Neural cell (in vitro differentiated cells): ENCODE measurements around the gene DOCK2. TPM values are rescaled to one million over a fixed set of nuclear protein-coding genes. Genes with fewer than 3 reads are reported as not detected.

Experiments used
- H2AFZ ChIP-seq: fragments of 200-600, 300-800 bp; sonication (generic), shearing (Covaris generic); 2 replicates; pipeline ENCODE4 v1.6.0; 2014; ENCODE audit warnings: low read depth, mild to moderate bottlenecking, antibody characterized with exemption, low read length, moderate library complexity
- H3F3A ChIP-seq: fragments of 200-600 bp; shearing (Covaris generic); 2 replicates; pipeline ENCODE4 v1.6.1; 2016; ENCODE audit warnings: mild to moderate bottlenecking, moderate library complexity, mixed read lengths, antibody characterized with exemption, low read length; ENCODE audit not compliant: insufficient read depth, poor library complexity, severe bottlenecking
- H3K27ac ChIP-seq: fragments of 200-600, 300-800 bp; sonication (generic), shearing (Covaris generic); 2 replicates; pipeline ENCODE4 v1.5.1; 2014; ENCODE audit warnings: mild to moderate bottlenecking, low read length, moderate library complexity
- H3K27me3 ChIP-seq: fragments of 300-800, 200-600 bp; sonication (generic), shearing (Covaris generic); 2 replicates; pipeline ENCODE4 v1.6.0; 2014; ENCODE audit warnings: mild to moderate bottlenecking, low read depth, low read length, moderate library complexity; ENCODE audit not compliant: insufficient read depth
- H3K36me3 ChIP-seq: fragments of 300-800, 200-600 bp; sonication (generic), shearing (Covaris generic); 2 replicates; pipeline ENCODE4 v1.5.1; 2014; ENCODE audit warnings: mild to moderate bottlenecking, antibody characterized with exemption, low read length, moderate library complexity; ENCODE audit not compliant: insufficient read depth
- H3K4me2 ChIP-seq: fragments of 300-800, 200-600 bp; sonication (generic), shearing (Covaris generic); 2 replicates; pipeline ENCODE4 v1.6.0; 2014; ENCODE audit warnings: mild to moderate bottlenecking, low read length
- H3K4me3 ChIP-seq: fragments of 300-800, 200-600 bp; sonication (generic), shearing (Covaris generic); 2 replicates; pipeline ENCODE4 v1.5.1; 2014; ENCODE audit warnings: mild to moderate bottlenecking, low read length, moderate library complexity
- H3K79me2 ChIP-seq: fragments of 200-600 bp; shearing (Covaris generic); replicated peaks from 2 replicates; pipeline ENCODE4 v1.6.0; 2014; ENCODE audit warnings: mild to moderate bottlenecking, low read length, moderate library complexity; ENCODE audit not compliant: insufficient read depth
- H3K9ac ChIP-seq: fragments of 300-800, 200-600 bp; sonication (generic), shearing (Covaris generic); 2 replicates; pipeline ENCODE4 v1.6.1; 2016; ENCODE audit warnings: mild to moderate bottlenecking, low read length, mixed read lengths
- H3K9me2 ChIP-seq: fragments of 200-600 bp; shearing (Covaris generic); 2 replicates; pipeline ENCODE4 v1.6.1; 2016; ENCODE audit warnings: mild to moderate bottlenecking, low read length, mixed read lengths; ENCODE audit not compliant: insufficient read depth
- H3K9me3 ChIP-seq: fragments of 200-600, 300-800 bp; sonication (generic), shearing (Covaris generic); 2 replicates; pipeline ENCODE4 v1.6.1; 2016; ENCODE audit warnings: mild to moderate bottlenecking, mixed run types, low read length, moderate library complexity, mixed read lengths
- H4K20me1 ChIP-seq: fragments of 200-600 bp; shearing (Covaris generic); 2 replicates; pipeline ENCODE4 v1.6.1; 2016; ENCODE audit warnings: mild to moderate bottlenecking, mixed run types; ENCODE audit not compliant: insufficient read depth
- CTCF ChIP-seq: fragments of 450-650 bp; IDR thresholded peaks from 2 replicates; pipeline ENCODE4 v1.5.1; 2014; ENCODE audit warnings: antibody characterized with exemption, mild to moderate bottlenecking, moderate library complexity; ENCODE audit not compliant: poor library complexity, severe bottlenecking
- EP300 ChIP-seq: fragments of 450-650 bp; conservative IDR thresholded peaks from 2 replicates; pipeline ENCODE4 v1.6.1; 2014; ENCODE audit warnings: antibody characterized with exemption, mild to moderate bottlenecking, moderate library complexity; ENCODE audit not compliant: poor library complexity, severe bottlenecking
- EZH2 ChIP-seq: fragments of 200-600, 300-800 bp; shearing (Covaris generic), sonication (generic); IDR thresholded peaks from 2 replicates; pipeline ENCODE4 v1.6.1; 2014; ENCODE audit warnings: antibody characterized with exemption, low read length, borderline replicate concordance, mild to moderate bottlenecking; ENCODE audit not compliant: insufficient read depth, poor library complexity, severe bottlenecking
- MXI1 ChIP-seq: fragments of 450-650 bp; conservative IDR thresholded peaks from 2 replicates; pipeline ENCODE4 v1.6.1; 2014; ENCODE audit warnings: antibody characterized with exemption, mild to moderate bottlenecking; ENCODE audit not compliant: poor library complexity, severe bottlenecking
- POLR2AphosphoS5 ChIP-seq: IDR thresholded peaks from 2 replicates; pipeline ENCODE4 v1.6.1; 2012
- RAD21 ChIP-seq: fragments of 450-650 bp; conservative IDR thresholded peaks from 2 replicates; pipeline ENCODE4 v1.6.1; 2014; ENCODE audit warnings: antibody characterized with exemption, mild to moderate bottlenecking, moderate library complexity
- SMC3 ChIP-seq: fragments of 450-650 bp; conservative IDR thresholded peaks from 2 replicates; pipeline ENCODE4 v1.6.1; 2014; ENCODE audit warnings: antibody characterized with exemption, mild to moderate bottlenecking, moderate library complexity; ENCODE audit not compliant: poor library complexity
- TAF1 ChIP-seq: IDR thresholded peaks from 2 replicates; pipeline ENCODE4 v1.6.1; 2012; ENCODE audit warnings: low read depth
- polyA plus RNA-seq: library from polyadenylated mRNA; depleted of rRNA; stranded (reverse); fragments of >200 nt; gene quantifications from 2 replicates; pipeline ENCODE4 v1.2.3, GENCODE V29; 2014
- TF ChIP-seq, protein P1 (sequence below): IDR thresholded peaks from 2 replicates; pipeline ENCODE4 v1.6.1; 2012; ENCODE audit warnings: borderline replicate concordance

The DOCK2 gene
- polyA plus RNA-seq, 1 donor from 2014 or later, result 0.15 TPM

DNA sequence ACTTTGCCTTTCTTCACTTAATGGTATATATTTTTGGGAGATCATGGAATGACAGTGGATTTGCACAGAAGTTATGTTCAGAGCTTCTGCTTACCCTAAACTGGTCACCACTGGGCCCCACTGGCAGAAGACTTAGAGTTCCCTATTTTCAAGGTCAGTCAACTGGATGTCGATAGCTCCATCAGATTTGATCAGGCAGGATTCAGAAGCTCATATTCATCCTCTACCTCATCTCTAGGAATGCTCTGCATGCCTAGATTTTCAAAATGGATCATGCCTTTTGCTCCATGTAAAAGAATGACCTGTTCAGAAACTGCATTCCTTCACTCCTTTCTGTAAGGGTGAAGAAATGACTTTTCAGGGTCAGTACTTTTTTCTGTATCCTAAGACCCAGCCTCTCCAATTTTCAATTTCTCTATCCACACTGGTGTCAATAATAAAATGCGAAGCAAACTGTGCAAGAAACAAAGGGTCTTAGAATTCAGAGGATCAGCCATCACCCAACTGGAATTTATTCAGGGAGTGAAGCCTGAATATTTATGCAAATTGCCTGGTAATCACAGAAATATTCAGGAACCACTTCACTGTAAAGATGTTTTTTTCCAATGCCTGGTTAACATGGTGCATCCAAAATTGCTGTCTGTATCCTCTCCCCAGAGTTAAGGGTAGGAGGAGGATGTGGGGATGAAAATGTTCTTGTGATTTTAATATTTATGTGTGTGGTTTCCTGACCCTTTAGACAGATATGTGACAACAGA lies 125.4 kb downstream of the DOCK2 start:
- Histone ChIP-seq H2AFZ (no peak overlapping the region), H3K4me2 (no peak overlapping the region)

DNA sequence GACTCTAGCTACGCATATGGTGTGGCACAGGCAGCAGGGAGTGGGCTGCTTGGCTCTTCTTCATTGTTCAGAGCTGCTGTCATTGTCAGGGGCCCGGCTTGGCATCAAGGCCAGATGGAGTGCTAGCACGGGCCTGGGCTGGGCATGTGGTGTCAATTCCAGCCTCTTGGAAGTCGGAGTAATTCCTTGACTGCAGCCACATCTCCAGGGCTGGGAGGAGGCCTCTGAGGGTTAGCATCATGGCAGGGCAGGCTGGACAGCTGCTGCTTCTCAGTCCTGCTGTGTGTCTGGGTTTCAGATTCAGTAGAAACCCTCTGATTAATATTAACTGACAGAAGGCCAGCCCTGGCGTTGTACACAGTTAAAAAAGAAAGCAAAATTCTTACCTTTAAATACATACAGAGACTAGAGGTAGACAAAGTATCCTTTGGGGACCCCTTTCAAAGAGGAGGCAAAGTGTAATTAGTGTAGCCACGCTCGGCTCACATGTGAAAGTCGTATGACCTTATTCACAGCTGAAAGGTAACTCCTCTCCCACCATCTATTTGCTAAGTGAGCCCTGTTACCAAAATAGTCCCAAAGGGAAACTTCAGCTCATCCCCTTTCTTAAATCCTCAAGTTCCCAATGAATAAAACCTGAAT lies 126.4 kb downstream of the DOCK2 start:
- Histone ChIP-seq H3K27ac (peak overlapping the region; percentile 54), H2AFZ (no peak overlapping the region), H3K9me2 (no peaks in the 10 kb centered on the region), H3K4me2 (no peak overlapping the region), H3K27me3 (peaks cover 13% of the 10 kb centered on the region), H4K20me1 (no peaks in the 10 kb centered on the region), H3K36me3 (no peaks in the 10 kb centered on the region), H3F3A (no peaks in the 10 kb centered on the region), H3K79me2 (no peaks in the 10 kb centered on the region), H3K9ac (no peak overlapping the region), H3K9me3 (no peaks in the 10 kb centered on the region), H3K4me3 (peak overlapping the region; percentile 19)
- no peak for TF ChIP-seq EP300
- TF ChIP-seq CTCF, result no peak
- TF ChIP-seq, protein P1, sequence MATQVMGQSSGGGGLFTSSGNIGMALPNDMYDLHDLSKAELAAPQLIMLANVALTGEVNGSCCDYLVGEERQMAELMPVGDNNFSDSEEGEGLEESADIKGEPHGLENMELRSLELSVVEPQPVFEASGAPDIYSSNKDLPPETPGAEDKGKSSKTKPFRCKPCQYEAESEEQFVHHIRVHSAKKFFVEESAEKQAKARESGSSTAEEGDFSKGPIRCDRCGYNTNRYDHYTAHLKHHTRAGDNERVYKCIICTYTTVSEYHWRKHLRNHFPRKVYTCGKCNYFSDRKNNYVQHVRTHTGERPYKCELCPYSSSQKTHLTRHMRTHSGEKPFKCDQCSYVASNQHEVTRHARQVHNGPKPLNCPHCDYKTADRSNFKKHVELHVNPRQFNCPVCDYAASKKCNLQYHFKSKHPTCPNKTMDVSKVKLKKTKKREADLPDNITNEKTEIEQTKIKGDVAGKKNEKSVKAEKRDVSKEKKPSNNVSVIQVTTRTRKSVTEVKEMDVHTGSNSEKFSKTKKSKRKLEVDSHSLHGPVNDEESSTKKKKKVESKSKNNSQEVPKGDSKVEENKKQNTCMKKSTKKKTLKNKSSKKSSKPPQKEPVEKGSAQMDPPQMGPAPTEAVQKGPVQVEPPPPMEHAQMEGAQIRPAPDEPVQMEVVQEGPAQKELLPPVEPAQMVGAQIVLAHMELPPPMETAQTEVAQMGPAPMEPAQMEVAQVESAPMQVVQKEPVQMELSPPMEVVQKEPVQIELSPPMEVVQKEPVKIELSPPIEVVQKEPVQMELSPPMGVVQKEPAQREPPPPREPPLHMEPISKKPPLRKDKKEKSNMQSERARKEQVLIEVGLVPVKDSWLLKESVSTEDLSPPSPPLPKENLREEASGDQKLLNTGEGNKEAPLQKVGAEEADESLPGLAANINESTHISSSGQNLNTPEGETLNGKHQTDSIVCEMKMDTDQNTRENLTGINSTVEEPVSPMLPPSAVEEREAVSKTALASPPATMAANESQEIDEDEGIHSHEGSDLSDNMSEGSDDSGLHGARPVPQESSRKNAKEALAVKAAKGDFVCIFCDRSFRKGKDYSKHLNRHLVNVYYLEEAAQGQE, result no peak
- no peak for TF ChIP-seq POLR2AphosphoS5
- TF ChIP-seq MXI1, result no peak
- TF ChIP-seq SMC3, result no peak
- no peak for TF ChIP-seq TAF1

More for the DNA sequence above, 125.4 kb downstream of the DOCK2 start:
- H3K36me3 ChIP-seq, result no peaks in the 10 kb centered on the region
- peak overlapping the region; percentile 22 for H3K4me3 ChIP-seq
- H3K9me2 ChIP-seq, result no peaks in the 10 kb centered on the region
- no peaks in the 10 kb centered on the region for H3K79me2 ChIP-seq
- peak overlapping the region; percentile 54 for H3K27ac ChIP-seq
- no peaks in the 10 kb centered on the region for H4K20me1 ChIP-seq
- H3K27me3 ChIP-seq, result peaks cover 5% of the 10 kb centered on the region
- no peak for TF ChIP-seq TAF1
- no peak for TF ChIP-seq CTCF
- no peak for TF ChIP-seq POLR2AphosphoS5
- TF ChIP-seq EZH2, result no peak
- no peak for TF ChIP-seq RAD21
- TF ChIP-seq, protein P1, result no peak
- TF ChIP-seq SMC3, result no peak
- no peak for TF ChIP-seq MXI1
- no peak for TF ChIP-seq EP300
- no peaks in the 10 kb centered on the region for H3K9me3 ChIP-seq
- H3K9ac ChIP-seq, result no peak overlapping the region
- no peaks in the 10 kb centered on the region for H3F3A ChIP-seq
